T-helper 17 cell (primary cell): ENCODE results near the gene PRUNE1. TPM values are rescaled to one million over a fixed set of nuclear protein-coding genes. Genes with fewer than 3 reads are reported as not detected.

Experiments
- ATAC-seq: fragments of 150-1000 bp; cut with Tn5 transposase; 2 replicates; pipeline ENCODE4 v1.10.0; 2021; ENCODE audit warnings: mild to moderate bottlenecking, moderate library complexity
- DNase-seq, 3 donors: peaks; one replicate each; pipeline versions ENCODE4 v3.0.0 to v3.0.0-alpha.2; 2020 to 2021
- H3K9me3 ChIP-seq: one replicate; pipeline ENCODE4 v1.7.0; 2013; ENCODE audit warnings: low read length, mild to moderate bottlenecking; ENCODE audit not compliant: control insufficient read depth, poor library complexity, severe bottlenecking
- H3K27ac Mint-ChIP-seq: one replicate; pipeline ENCODE4 v1.8.0; 2022; ENCODE audit warnings: mild to moderate bottlenecking, moderate library complexity, mixed read lengths
- H3K27me3 Mint-ChIP-seq: one replicate; pipeline ENCODE4 v1.8.0; 2022; ENCODE audit warnings: mixed read lengths
- H3K36me3 Mint-ChIP-seq: one replicate; pipeline ENCODE4 v1.8.0; 2022; ENCODE audit warnings: low read depth, mixed read lengths
- H3K4me1 Mint-ChIP-seq: one replicate; pipeline ENCODE4 v1.8.0; 2022; ENCODE audit warnings: mild to moderate bottlenecking, mixed read lengths
- H3K4me3 Mint-ChIP-seq: one replicate; pipeline ENCODE4 v1.8.0; 2022; ENCODE audit warnings: mild to moderate bottlenecking, moderate library complexity, mixed read lengths
- total RNA-seq, 4 donors: library from RNA in 2 of 4; stranded (reverse) in 2 of 4; gene quantifications; one replicate each; pipeline ENCODE4 v1.2.3 and lab custom pipeline; 2022 to 2026

PRUNE1 gene
- total RNA-seq, 2 donors from 2014 or later = 15.8 to 30.0 TPM

- Mint-ChIP-seq H3K27ac (no peak overlapping the region), H3K4me3 (no peak overlapping the region), H3K4me1 (peaks cover 13% of the 10 kb centered on the region), H3K36me3 (peaks cover 6% of the 10 kb centered on the region), H3K27me3 (no peaks in the 10 kb centered on the region)
- ATAC-seq = no peak
- DNase-seq = no peak
- H3K9me3 ChIP-seq = no peaks in the 10 kb centered on the region
Observed at GRCh38 chr1:151026460-151026859, 18.2 kb downstream of the PRUNE1 start.

GRCh38 chr1:151032164-151032563 lies 23.9 kb downstream of the PRUNE1 start:
- DNase-seq = no peak
- ATAC-seq = no peak
- Mint-ChIP-seq H3K36me3 (peaks cover 7% of the 10 kb centered on the region), H3K27me3 (no peaks in the 10 kb centered on the region), H3K4me3 (no peak overlapping the region), H3K4me1 (peaks cover 19% of the 10 kb centered on the region), H3K27ac (no peak overlapping the region)
- no peaks in the 10 kb centered on the region for H3K9me3 ChIP-seq

GRCh38 chr1:151035167-151035566 lies 26.9 kb downstream of the PRUNE1 start:
- Mint-ChIP-seq H3K27me3 (no peaks in the 10 kb centered on the region), H3K27ac (peak overlapping the region; percentile 16), H3K36me3 (peaks cover 7% of the 10 kb centered on the region), H3K4me1 (peaks cover 25% of the 10 kb centered on the region), H3K4me3 (no peak overlapping the region)
- no peaks in the 10 kb centered on the region for H3K9me3 ChIP-seq
- ATAC-seq = no peak
- no peak for DNase-seq

GRCh38 chr1:151036356-151036755 lies 28.1 kb downstream of the PRUNE1 start, which contains the start of gene BNIPL:
BNIPL (plus strand) TSS chr1:151036586; CDS start chr1:151036726, 140 bp downstream.
- Mint-ChIP-seq H3K4me1 (peaks cover 25% of the 10 kb centered on the region), H3K4me3 (no peak within 1 kb of the TSS), H3K36me3 (peaks cover 4% of the 10 kb centered on the region), H3K27me3 (no peaks in the 10 kb centered on the region), H3K27ac (peak within 1 kb of the TSS; percentile 16)
- DNase-seq (no peak), ATAC-seq (no peak)
- no peaks in the 10 kb centered on the region for H3K9me3 ChIP-seq

GRCh38 chr1:151037032-151037431 lies 28.8 kb downstream of the PRUNE1 start:
- Mint-ChIP-seq H3K4me3 (no peak overlapping the region), H3K4me1 (peaks cover 22% of the 10 kb centered on the region), H3K27ac (no peak overlapping the region)

GRCh38 chr1:151039521-151039920 lies 31.3 kb downstream of the PRUNE1 start:
- Mint-ChIP-seq H3K4me1 (peaks cover 36% of the 10 kb centered on the region), H3K27me3 (no peaks in the 10 kb centered on the region), H3K36me3 (peaks cover 3% of the 10 kb centered on the region), H3K27ac (peak overlapping the region; percentile 32), H3K4me3 (peak overlapping the region; percentile 21)
- no peaks in the 10 kb centered on the region for H3K9me3 ChIP-seq
- ATAC-seq (no peak), DNase-seq (no peak)

More at GRCh38 chr1:151037032-151037431, 28.8 kb downstream of the PRUNE1 start:
- no peaks in the 10 kb centered on the region for H3K9me3 ChIP-seq
- ATAC-seq (no peak), DNase-seq (no peak)
- no peaks in the 10 kb centered on the region for H3K27me3 Mint-ChIP-seq
- H3K36me3 Mint-ChIP-seq = peaks cover 2% of the 10 kb centered on the region

GRCh38 chr1:151043163-151043562 lies 34.9 kb downstream of the PRUNE1 start:
- no peaks in the 10 kb centered on the region for H3K9me3 ChIP-seq
- Mint-ChIP-seq H3K4me1 (peaks cover 40% of the 10 kb centered on the region), H3K4me3 (no peak overlapping the region), H3K36me3 (peaks cover 3% of the 10 kb centered on the region), H3K27ac (peak overlapping the region; percentile 67), H3K27me3 (no peaks in the 10 kb centered on the region)
- DNase-seq (no peak), ATAC-seq (peak; percentile 23)

- no peaks in the 10 kb centered on the region for H3K9me3 ChIP-seq
- peak within 1 kb of the TSS; percentile 90 for H3K27ac Mint-ChIP-seq
- peaks cover 53% of the 10 kb centered on the region for H3K4me1 Mint-ChIP-seq
- H3K27me3 Mint-ChIP-seq = no peaks in the 10 kb centered on the region
- ATAC-seq (peak; percentile 46), DNase-seq (peak in 2 of 3 donors; percentile 41 to 51)
- peaks cover 3% of the 10 kb centered on the region for H3K36me3 Mint-ChIP-seq
- H3K4me3 Mint-ChIP-seq = peak within 1 kb of the TSS; percentile 91
Observed at GRCh38 chr1:151047591-151047924, 39.3 kb downstream of the PRUNE1 start, which contains the start of gene C1orf56. C1orf56 (plus strand) TSS chr1:151047751; CDS start chr1:151047848, 97 bp downstream.

- no peaks in the 10 kb centered on the region for H3K27me3 Mint-ChIP-seq
- peak; percentile 78 for ATAC-seq
- H3K9me3 ChIP-seq = no peaks in the 10 kb centered on the region
- H3K4me3 Mint-ChIP-seq = peak overlapping the region; percentile 91
- H3K4me1 Mint-ChIP-seq = peaks cover 50% of the 10 kb centered on the region
- peak; percentile 31 to 42 (median 40) for DNase-seq
- peaks cover 3% of the 10 kb centered on the region for H3K36me3 Mint-ChIP-seq
- H3K27ac Mint-ChIP-seq = peak overlapping the region; percentile 90
Observed at GRCh38 chr1:151047925-151048644, 39.8 kb downstream of the PRUNE1 start.

- Mint-ChIP-seq H3K27ac (peak overlapping the region; percentile 90), H3K36me3 (peaks cover under 1% of the 10 kb centered on the region), H3K4me1 (peaks cover 46% of the 10 kb centered on the region), H3K27me3 (no peaks in the 10 kb centered on the region), H3K4me3 (peak overlapping the region; percentile 91)
- peak; percentile 25 for ATAC-seq
- no peaks in the 10 kb centered on the region for H3K9me3 ChIP-seq
- no peak for DNase-seq
Observed at GRCh38 chr1:151048645-151049032, 40.4 kb downstream of the PRUNE1 start.

- Mint-ChIP-seq H3K4me3 (no peak overlapping the region), H3K4me1 (peaks cover 47% of the 10 kb centered on the region), H3K27me3 (no peaks in the 10 kb centered on the region), H3K27ac (peak overlapping the region; percentile 90), H3K36me3 (peaks cover 3% of the 10 kb centered on the region)
- ATAC-seq = no peak
- no peak for DNase-seq
- no peaks in the 10 kb centered on the region for H3K9me3 ChIP-seq
Observed at GRCh38 chr1:151049458-151049857, 41.2 kb downstream of the PRUNE1 start.

GRCh38 chr1:151050051-151050688 lies 41.9 kb downstream of the PRUNE1 start:
- Mint-ChIP-seq H3K27ac (peak overlapping the region; percentile 90), H3K4me1 (peaks cover 49% of the 10 kb centered on the region), H3K27me3 (no peaks in the 10 kb centered on the region), H3K36me3 (peaks cover 7% of the 10 kb centered on the region), H3K4me3 (no peak overlapping the region)
- DNase-seq (no peak), ATAC-seq (no peak)
- H3K9me3 ChIP-seq = no peaks in the 10 kb centered on the region

GRCh38 chr1:151051356-151052009 lies 43.2 kb downstream of the PRUNE1 start:
- DNase-seq = no peak
- peak overlapping the region; percentile 99 for H3K27ac Mint-ChIP-seq
- no peaks in the 10 kb centered on the region for H3K9me3 ChIP-seq
- no peak overlapping the region for H3K4me3 Mint-ChIP-seq
- peaks cover 9% of the 10 kb centered on the region for H3K36me3 Mint-ChIP-seq
- ATAC-seq = no peak
- H3K4me1 Mint-ChIP-seq = peaks cover 59% of the 10 kb centered on the region
- no peaks in the 10 kb centered on the region for H3K27me3 Mint-ChIP-seq
